SU-DHL-6 (cell line): ENCODE measurements around the gene SH3RF3.

Source experiments
- H2AFZ ChIP-seq: fragments of 200-600 bp; sonication (generic); 2 replicates; pipeline ENCODE4 v1.6.1; 2014; ENCODE audit warnings: low read depth, mild to moderate bottlenecking, moderate library complexity, mixed read lengths, antibody characterized with exemption, low read length; ENCODE audit not compliant: severe bottlenecking
- H3F3A ChIP-seq: fragments of 200-600 bp; shearing (Covaris generic); 2 replicates; pipeline ENCODE4 v1.6.0; 2016; ENCODE audit warnings: antibody characterized with exemption, mild to moderate bottlenecking; ENCODE audit not compliant: insufficient read depth
- H3K27ac ChIP-seq: fragments of 200-600 bp; sonication (generic); 2 replicates; pipeline ENCODE4 v1.5.1; 2016; ENCODE audit warnings: low read depth, mild to moderate bottlenecking, low read length, moderate library complexity, mixed read lengths
- H3K27me3 ChIP-seq: fragments of 200-600 bp; sonication (generic), shearing (Covaris generic); 2 replicates; pipeline ENCODE4 v1.6.0; 2014; ENCODE audit warnings: mild to moderate bottlenecking, low read length
- H3K36me3 ChIP-seq: fragments of 200-600 bp; sonication (generic); 2 replicates; pipeline ENCODE4 v1.6.1; 2014; ENCODE audit warnings: mild to moderate bottlenecking, low read length, mixed read lengths
- H3K4me2 ChIP-seq: fragments of 300-600, 200-600 bp; shearing (Covaris generic), sonication (generic); 2 replicates; pipeline ENCODE4 v1.6.0; 2014; ENCODE audit warnings: low read length, low read depth, mild to moderate bottlenecking; ENCODE audit not compliant: poor library complexity, severe bottlenecking
- H3K4me3 ChIP-seq: fragments of 200-600 bp; sonication (generic); 2 replicates; pipeline ENCODE4 v1.5.1; 2014; ENCODE audit warnings: antibody characterized with exemption, low read length, mild to moderate bottlenecking, mixed read lengths; ENCODE audit not compliant: insufficient read depth, poor library complexity, severe bottlenecking
- H3K79me2 ChIP-seq: fragments of 200-600 bp; sonication (generic); 2 replicates; pipeline ENCODE4 v1.6.1; 2014; ENCODE audit warnings: mild to moderate bottlenecking, low read length, moderate library complexity; ENCODE audit not compliant: insufficient read depth
- H3K9ac ChIP-seq: fragments of 200-600 bp; sonication (generic); 2 replicates; pipeline ENCODE4 v1.7.0; 2014; ENCODE audit warnings: mild to moderate bottlenecking, low read length
- H3K9me2 ChIP-seq: fragments of 200-600 bp; sonication (generic); replicated peaks from 2 replicates; pipeline ENCODE4 v1.6.1; 2014; ENCODE audit warnings: low read length; ENCODE audit not compliant: insufficient read depth
- H3K9me3 ChIP-seq: fragments of 200-600 bp; sonication (generic); 2 replicates; pipeline ENCODE4 v1.6.1; 2014; ENCODE audit warnings: low read length, mixed read lengths; ENCODE audit not compliant: insufficient read depth
- H4K20me1 ChIP-seq: fragments of 200-600 bp; sonication (generic); 2 replicates; pipeline ENCODE4 v1.6.1; 2014; ENCODE audit warnings: low read depth, mild to moderate bottlenecking, antibody characterized with exemption, low read length, moderate library complexity, mixed read lengths
- CTCF ChIP-seq: fragments of 200-600 bp; sonication (generic); IDR thresholded peaks from one replicate; pipeline ENCODE4 v1.5.1; 2017; ENCODE audit warnings: antibody characterized with exemption, mild to moderate bottlenecking, low read length, moderate library complexity; ENCODE audit not compliant: insufficient read depth, poor library complexity, severe bottlenecking
- EZH2phosphoT487 ChIP-seq: fragments of 200-600 bp; sonication (generic), shearing (Covaris generic); conservative IDR thresholded peaks from 2 replicates; pipeline ENCODE4 v1.6.1; 2018; ENCODE audit warnings: mild to moderate bottlenecking, antibody characterized with exemption, low read length, moderate library complexity, mixed read lengths

The SH3RF3 gene

GRCh38 chr2:109102588-109103233 lies 26.3 kb upstream of the SH3RF3 start:
- no peak overlapping the region for H3K4me2 ChIP-seq
- H3K9me3 ChIP-seq: no peaks in the 10 kb centered on the region
- TF ChIP-seq CTCF: no peak
- TF ChIP-seq EZH2phosphoT487: no peak
- H3K36me3 ChIP-seq: no peaks in the 10 kb centered on the region
- no peaks in the 10 kb centered on the region for H3K9me2 ChIP-seq
- no peaks in the 10 kb centered on the region for H4K20me1 ChIP-seq
- no peak overlapping the region for H3K27ac ChIP-seq
- no peaks in the 10 kb centered on the region for H3K79me2 ChIP-seq
- no peak overlapping the region for H2AFZ ChIP-seq
- H3K4me3 ChIP-seq: no peak overlapping the region
- H3K9ac ChIP-seq: no peak overlapping the region
- no peaks in the 10 kb centered on the region for H3K27me3 ChIP-seq
- no peaks in the 10 kb centered on the region for H3F3A ChIP-seq

GRCh38 chr2:109105113-109105512 lies 23.9 kb upstream of the SH3RF3 start:
- H3K9me3 ChIP-seq: no peaks in the 10 kb centered on the region
- H3K4me3 ChIP-seq: no peak overlapping the region
- H3K27ac ChIP-seq: no peak overlapping the region
- no peaks in the 10 kb centered on the region for H3F3A ChIP-seq
- H4K20me1 ChIP-seq: no peaks in the 10 kb centered on the region
- no peak for TF ChIP-seq EZH2phosphoT487
- no peak for TF ChIP-seq CTCF
- H3K27me3 ChIP-seq: no peaks in the 10 kb centered on the region
- no peaks in the 10 kb centered on the region for H3K9me2 ChIP-seq
- no peaks in the 10 kb centered on the region for H3K36me3 ChIP-seq
- no peak overlapping the region for H2AFZ ChIP-seq
- no peak overlapping the region for H3K4me2 ChIP-seq
- H3K79me2 ChIP-seq: no peaks in the 10 kb centered on the region
- no peak overlapping the region for H3K9ac ChIP-seq

GRCh38 chr2:109108740-109109139 lies 20.3 kb upstream of the SH3RF3 start:
- no peak overlapping the region for H3K27ac ChIP-seq
- no peaks in the 10 kb centered on the region for H3K9me3 ChIP-seq
- no peaks in the 10 kb centered on the region for H3K36me3 ChIP-seq
- no peak overlapping the region for H3K4me3 ChIP-seq
- H3K4me2 ChIP-seq: no peak overlapping the region
- no peaks in the 10 kb centered on the region for H3K9me2 ChIP-seq
- no peaks in the 10 kb centered on the region for H3F3A ChIP-seq
- H4K20me1 ChIP-seq: no peaks in the 10 kb centered on the region
- no peaks in the 10 kb centered on the region for H3K79me2 ChIP-seq
- TF ChIP-seq CTCF (no peak), EZH2phosphoT487 (no peak)
- H3K27me3 ChIP-seq: no peaks in the 10 kb centered on the region
- H3K9ac ChIP-seq: no peak overlapping the region
- no peak overlapping the region for H2AFZ ChIP-seq
